ENCODE measurements around the gene LAD1.

Gene LAD1

DNA sequence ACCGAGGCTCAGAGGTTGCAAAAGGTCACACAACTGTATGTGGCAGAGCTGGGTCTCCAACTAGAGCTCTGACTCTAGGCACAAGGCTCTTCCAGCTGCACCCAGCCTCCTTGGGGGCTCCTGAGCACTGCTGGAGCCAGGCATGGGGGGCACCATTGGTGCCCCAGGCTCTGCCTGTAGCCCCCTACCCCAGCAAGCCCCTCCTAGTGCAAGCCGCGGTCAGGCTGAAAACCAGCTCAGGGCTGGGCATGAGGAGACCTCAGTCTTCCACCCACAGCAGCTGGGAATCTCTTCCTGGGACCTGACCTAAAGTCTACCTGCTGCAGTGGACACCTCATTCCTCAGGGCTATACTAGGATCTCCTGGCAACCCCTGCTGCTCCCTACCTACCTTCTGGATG, 36.2 kb downstream of the LAD1 start:
- no peak for DNase-seq

GRCh38 chr1:201361652-201362504, 37.2 kb downstream of the LAD1 start:
- peak; percentile 38 for DNase-seq

DNA sequence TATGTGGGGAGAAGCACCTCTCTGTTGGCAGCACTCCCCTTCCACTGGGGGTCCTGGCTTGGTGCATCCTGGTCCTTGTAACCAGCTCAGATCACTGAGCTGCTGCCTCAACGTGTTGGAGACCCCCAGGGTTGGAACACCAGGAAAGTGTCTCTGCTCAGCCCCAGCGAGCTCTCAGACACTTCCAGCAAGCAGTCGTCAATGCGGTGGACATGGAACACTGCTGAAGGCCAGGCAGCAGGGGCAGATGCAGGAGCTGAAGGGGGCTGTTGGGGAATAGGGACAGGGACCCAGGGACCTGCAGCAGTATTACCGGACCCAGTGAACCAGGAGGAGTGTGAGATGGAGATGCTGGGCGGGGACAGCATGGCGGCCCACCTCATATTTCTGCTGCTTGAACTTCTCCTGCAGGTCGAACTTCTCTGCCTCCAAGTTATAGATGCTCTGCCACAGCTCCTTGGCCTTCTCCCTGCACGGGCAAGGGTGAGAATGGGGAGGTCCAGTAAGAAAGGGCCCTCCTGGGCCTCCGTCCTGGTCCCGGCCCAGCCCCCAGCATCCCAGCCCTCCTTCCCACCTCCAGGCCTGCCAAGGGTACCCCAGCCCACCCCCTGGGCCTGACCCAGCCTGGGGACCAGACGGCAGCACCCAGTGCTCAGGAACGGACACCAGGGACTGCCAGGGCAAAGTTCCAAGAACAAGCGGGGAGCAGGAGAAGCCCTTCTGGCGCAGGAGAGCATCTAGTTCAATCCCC, 38.0 kb downstream of the LAD1 start:
- DNase-seq: no peak

DNA sequence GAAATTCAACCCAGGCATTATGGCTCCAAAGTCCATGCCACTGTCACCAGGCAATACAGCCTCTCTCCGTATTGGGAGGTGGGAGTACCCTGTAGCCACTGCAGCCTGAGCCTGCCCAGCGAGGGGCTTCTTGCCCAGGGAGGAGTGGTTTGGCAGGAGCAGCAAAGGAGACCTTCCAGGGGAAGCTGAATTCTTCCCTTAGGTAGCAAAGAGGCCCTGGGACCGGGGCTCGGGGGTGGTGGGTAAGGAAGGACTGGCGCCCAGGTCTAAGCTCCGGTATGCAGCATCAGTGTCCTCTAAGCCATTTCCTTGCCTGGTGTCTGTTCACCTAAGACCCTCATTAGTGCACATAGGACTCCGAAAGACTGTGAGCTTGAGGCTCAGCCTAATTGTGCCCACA, 38.6 kb downstream of the LAD1 start:
- DNase-seq: no peak

GRCh38 chr1:201359873-201360210, 39.3 kb downstream of the LAD1 start:
- DNase-seq: no peak

GRCh38 chr1:201359031-201359872, 39.9 kb downstream of the LAD1 start:
- DNase-seq: no peak

- DNase-seq: peak; percentile 27
These were observed 40.5 kb downstream of the LAD1 start for GRCh38 chr1:201358596-201358995.

- no peak for DNase-seq
These were observed 41.3 kb downstream of the LAD1 start for GRCh38 chr1:201357636-201358348.

- DNase-seq: no peak
These were observed 41.9 kb downstream of the LAD1 start for GRCh38 chr1:201357211-201357610.

GRCh38 chr1:201356701-201357100, 42.4 kb downstream of the LAD1 start:
- DNase-seq: no peak

- DNase-seq: no peak
These were observed 42.9 kb downstream of the LAD1 start for GRCh38 chr1:201356236-201356635.

DNA sequence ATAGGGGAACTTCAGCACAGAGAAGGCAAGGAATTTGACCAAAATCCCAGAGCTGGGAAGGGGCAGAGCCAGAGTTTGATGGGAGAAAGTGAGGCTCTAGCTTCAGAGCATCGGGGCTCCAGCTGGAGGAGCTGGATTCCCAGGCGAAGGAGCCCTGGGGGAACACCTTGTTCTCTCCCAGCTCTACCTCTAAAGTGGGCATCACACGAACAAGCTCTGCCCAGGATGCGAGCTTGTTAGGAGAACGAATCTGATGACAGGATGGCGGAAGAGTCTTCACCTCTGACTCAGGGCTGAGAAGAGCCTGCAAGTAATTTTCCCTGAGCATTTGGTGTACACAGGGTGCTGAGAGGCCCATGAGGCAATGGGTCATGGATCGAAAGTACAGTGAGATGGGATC, 43.7 kb downstream of the LAD1 start:
- DNase-seq: no peak

GRCh38 chr1:201354901-201355295, 44.2 kb downstream of the LAD1 start:
- DNase-seq: no peak

- no peak for DNase-seq
These were observed 44.8 kb downstream of the LAD1 start for GRCh38 chr1:201354151-201354900.

DNA sequence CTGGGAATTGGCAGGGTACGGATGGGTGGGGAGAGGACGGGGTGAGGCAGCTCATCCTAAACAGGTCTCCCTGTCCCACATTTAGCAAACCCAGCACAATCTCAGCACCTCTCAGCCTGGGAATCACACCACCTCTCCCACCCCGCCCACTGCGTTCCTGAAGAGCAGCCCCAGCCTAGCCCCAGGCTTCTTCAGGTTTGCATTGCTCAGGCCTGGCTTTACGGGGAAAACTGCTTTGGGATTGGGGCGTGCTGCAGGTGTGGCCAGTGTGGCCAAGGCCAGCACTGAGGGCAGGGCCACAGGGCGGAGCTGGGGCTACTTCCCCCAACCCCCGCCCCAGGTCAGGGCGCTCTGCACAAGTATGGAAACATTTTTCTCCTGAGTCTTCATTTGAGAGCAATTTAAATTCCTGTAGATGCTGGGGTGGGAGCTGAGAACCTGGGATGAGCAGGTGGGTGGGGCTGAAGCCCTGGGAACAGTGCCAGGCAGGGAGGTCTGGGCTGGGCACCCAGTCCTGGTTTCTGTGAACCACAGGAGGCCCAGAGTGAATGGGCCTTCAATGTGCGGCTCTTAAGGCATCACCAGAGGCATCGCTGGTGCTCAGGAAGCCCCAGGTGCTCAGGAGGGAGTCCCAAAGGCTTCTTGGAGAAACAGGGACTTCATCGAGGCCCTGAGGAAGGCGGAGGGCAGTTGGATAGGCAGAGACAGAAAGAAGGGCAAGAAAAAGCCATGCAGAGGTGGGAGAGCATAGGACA, 45.8 kb downstream of the LAD1 start:
- no peak for DNase-seq

DNA sequence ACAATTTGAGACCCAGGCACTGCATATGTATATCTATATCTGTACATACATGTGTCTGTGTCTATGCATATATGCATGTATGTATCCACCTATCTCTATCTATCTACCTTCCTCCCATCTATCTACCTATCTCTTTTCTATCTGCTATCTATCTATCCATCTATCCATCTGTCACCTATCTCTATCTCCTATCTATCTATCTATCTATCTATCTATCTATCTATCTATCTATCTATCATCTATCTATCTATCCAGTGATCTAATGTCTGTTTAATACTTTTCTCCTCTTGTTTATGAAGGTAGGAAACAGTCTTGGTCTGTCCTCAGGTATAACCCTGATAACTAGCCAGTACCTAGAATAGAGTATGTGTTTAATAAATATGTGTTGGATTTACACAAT, 47.5 kb downstream of the LAD1 start:
- no peak for DNase-seq

- no peak for DNase-seq
These were observed 48.2 kb downstream of the LAD1 start for GRCh38 chr1:201350884-201351283.

DNA sequence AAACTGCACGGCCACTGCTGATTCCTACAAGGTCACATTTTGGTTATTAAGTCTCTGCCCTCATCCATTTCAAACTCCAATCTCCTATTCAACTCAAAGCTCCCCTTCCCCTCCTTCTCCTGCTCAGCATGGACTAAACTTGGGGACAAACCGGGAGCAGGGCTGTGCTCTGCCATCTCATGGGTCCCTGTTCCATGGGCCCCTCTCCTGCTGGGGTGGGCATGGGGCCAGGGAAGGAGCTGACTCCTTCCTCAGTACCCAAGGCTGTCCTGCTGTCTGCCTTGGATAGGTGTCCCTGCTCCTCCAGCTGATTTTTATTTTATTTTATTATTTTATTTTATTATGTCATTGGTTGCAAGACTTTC, 48.8 kb downstream of the LAD1 start:
- no peak for DNase-seq

GRCh38 chr1:201349092-201349491, 50.0 kb downstream of the LAD1 start:
- no peak for DNase-seq

- DNase-seq: peak; percentile 55
These were observed 50.9 kb downstream of the LAD1 start for GRCh38 chr1:201348211-201348566.
